PC-3 (cell line): ENCODE data around the gene CHURC1. TPM values are rescaled to one million over a fixed set of nuclear protein-coding genes. Genes with fewer than 3 reads are reported as not detected.

Experiments
- ATAC-seq: fragments of 200-7000 bp; cut with Tn5 transposase; 2 replicates; pipeline ENCODE4 v1.9.1; 2020; ENCODE audit warnings: mild to moderate bottlenecking, moderate library complexity
- BruUV-seq: library from RNA; stranded (reverse); fragments of 400-500 nt; replicated peaks from 2 replicates; lab custom pipeline; 2021; lab: Mats Ljungman, UMichigan
- CTCF ChIA-PET: fragments of 300-600 bp; sonication (Branson Sonifier 250); formaldehyde crosslinking; loops from one replicate; lab custom pipeline; 2022; ENCODE audit warnings: antibody characterized with exemption; lab: Charles Lee
- POLR2A ChIA-PET: fragments of 300-600 bp; sonication (Branson Sonifier 250); formaldehyde crosslinking; loops from one replicate; lab custom pipeline; 2022; ENCODE audit warnings: antibody characterized with exemption; ENCODE audit not compliant: unreplicated experiment; lab: Charles Lee
- DNase-seq: peaks from one replicate; pipeline ENCODE4 v3.0.0-alpha.2; 2015
- H2AFZ ChIP-seq: fragments of 300-600 bp; sonication (generic); 2 replicates; pipeline ENCODE4 v1.6.0; 2016; ENCODE audit warnings: antibody characterized with exemption, low read length
- H3F3A ChIP-seq: fragments of 300-600 bp; sonication (generic); one replicate; pipeline ENCODE4 v1.6.0; 2017; ENCODE audit warnings: antibody characterized with exemption, low read length, control low read depth, mild to moderate bottlenecking; ENCODE audit not compliant: unreplicated experiment
- H3K27ac ChIP-seq: fragments of 300-600 bp; sonication (generic); 2 replicates; pipeline ENCODE4 v1.5.1; 2016; ENCODE audit warnings: mild to moderate bottlenecking, low read length
- H3K27me3 ChIP-seq: fragments of 300-600 bp; sonication (generic); 2 replicates; pipeline ENCODE4 v1.6.1; 2016; ENCODE audit warnings: low read length, mixed read lengths
- H3K36me3 ChIP-seq: fragments of 300-600 bp; sonication (generic); 2 replicates; pipeline ENCODE4 v1.6.1; 2016; ENCODE audit warnings: low read depth, mixed run types, low read length, mixed read lengths
- H3K4me1 ChIP-seq: fragments of 300-600 bp; sonication (generic); 2 replicates; pipeline ENCODE4 v1.5.1; 2016; ENCODE audit warnings: low read length; ENCODE audit not compliant: insufficient read depth
- H3K4me2 ChIP-seq: fragments of 300-600 bp; sonication (generic); 2 replicates; pipeline ENCODE4 v1.6.0; 2016; ENCODE audit warnings: low read length
- H3K4me3 ChIP-seq: fragments of 300-600 bp; sonication (generic); 2 replicates; pipeline ENCODE4 v1.5.1; 2016; ENCODE audit warnings: mild to moderate bottlenecking, low read length, mixed read lengths
- H3K79me2 ChIP-seq: fragments of 300-600 bp; sonication (generic); 2 replicates; pipeline ENCODE4 v1.6.1; 2017; ENCODE audit warnings: low read length, mixed read lengths
- H3K9ac ChIP-seq: fragments of 300-600 bp; sonication (generic); 2 replicates; pipeline ENCODE4 v1.6.0; 2016; ENCODE audit warnings: mild to moderate bottlenecking, low read length
- H3K9me2 ChIP-seq: fragments of 300-600 bp; sonication (generic); replicated peaks from 2 replicates; pipeline ENCODE4 v1.6.1; 2016; ENCODE audit warnings: mixed run types, low read length, mixed read lengths
- H3K9me3 ChIP-seq: fragments of 300-600 bp; sonication (generic); 2 replicates; pipeline ENCODE4 v1.6.1; 2016; ENCODE audit warnings: low read length, mixed read lengths
- H4K20me1 ChIP-seq: fragments of 300-600 bp; sonication (generic); 2 replicates; pipeline ENCODE4 v1.6.1; 2016; ENCODE audit warnings: low read length, mixed read lengths
- CTCF ChIP-seq: fragments of 300-600 bp; sonication (generic); conservative IDR thresholded peaks from 2 replicates; pipeline ENCODE4 v1.5.1; 2017; ENCODE audit warnings: antibody characterized with exemption, low read depth, mild to moderate bottlenecking, low read length
- EZH2 ChIP-seq: fragments of 300-600 bp; sonication (generic); IDR thresholded peaks from one replicate; pipeline ENCODE4 v1.6.1; 2017; ENCODE audit warnings: antibody characterized with exemption, mild to moderate bottlenecking, low read length; ENCODE audit not compliant: unreplicated experiment
- EZH2phosphoT487 ChIP-seq: fragments of 300-600 bp; sonication (generic); IDR thresholded peaks from 2 replicates; pipeline ENCODE4 v1.6.1; 2018; ENCODE audit warnings: mild to moderate bottlenecking, antibody characterized with exemption, low read length, borderline replicate concordance
- intact Hi-C: fragments of 100-400 bp; cut with micrococcal nuclease; formaldehyde crosslinking; loops from 2 replicates; pipeline ENCODE4 v1.9.0; 2023
- total RNA-seq: library from RNA; depleted of rRNA; stranded (reverse); fragments of >200 nt; gene quantifications from 2 replicates; pipeline ENCODE4 v1.2.3, GENCODE V29; 2014

Gene CHURC1
- total RNA-seq, 1 experiment from 2014 or later = 50.3 TPM

- ATAC-seq (no peak), DNase-seq (no peak)
- intact Hi-C loops = no loop called here
- H3F3A ChIP-seq = no peaks in the 10 kb centered on the region
- no TSS peak for BruUV-seq
- no peaks in the 10 kb centered on the region for H3K36me3 ChIP-seq
- no peak overlapping the region for H3K27ac ChIP-seq
- H3K9me3 ChIP-seq = no peaks in the 10 kb centered on the region
- CTCF ChIA-PET = interaction anchor here (0.6 kb wide), 1 partner anchor 132 kb away, joined by 3 read pairs; no protein-coding TSS in a partner anchor
- H3K79me2 ChIP-seq = no peaks in the 10 kb centered on the region
- H4K20me1 ChIP-seq = no peaks in the 10 kb centered on the region
- H3K4me1 ChIP-seq = peaks cover 15% of the 10 kb centered on the region
- no peaks in the 10 kb centered on the region for H3K27me3 ChIP-seq
- H3K4me3 ChIP-seq = no peak overlapping the region
- no peak overlapping the region for H3K9ac ChIP-seq
- no peak overlapping the region for H3K4me2 ChIP-seq
- no peak overlapping the region for H2AFZ ChIP-seq
- POLR2A ChIA-PET = no interaction called here
- H3K9me2 ChIP-seq = no peaks in the 10 kb centered on the region
- TF ChIP-seq CTCF (no peak), EZH2phosphoT487 (no peak), EZH2 (no peak)
These were observed 60.3 kb downstream of the CHURC1 start for GRCh38 chr14:64974563-64974962.

- no peak overlapping the region for H3K27ac ChIP-seq
- no peaks in the 10 kb centered on the region for H3K27me3 ChIP-seq
- no peaks in the 10 kb centered on the region for H4K20me1 ChIP-seq
- no peaks in the 10 kb centered on the region for H3K79me2 ChIP-seq
- no peaks in the 10 kb centered on the region for H3K9me2 ChIP-seq
- BruUV-seq = no TSS peak
- H3K4me1 ChIP-seq = no peaks in the 10 kb centered on the region
- intact Hi-C loops = loop anchor here (10.0 kb wide), 1 partner anchor 175 kb away; no protein-coding TSS in a partner anchor
- no peak overlapping the region for H3K9ac ChIP-seq
- H3K4me2 ChIP-seq = no peak overlapping the region
- no peaks in the 10 kb centered on the region for H3K9me3 ChIP-seq
- no peak overlapping the region for H2AFZ ChIP-seq
- H3K36me3 ChIP-seq = no peaks in the 10 kb centered on the region
- peak; percentile 14 for DNase-seq
- ATAC-seq = peak; percentile 43
- TF ChIP-seq EZH2 = no peak
- no peak for TF ChIP-seq EZH2phosphoT487
- no peak for TF ChIP-seq CTCF
- CTCF ChIA-PET = no interaction called here
- POLR2A ChIA-PET = no interaction called here
- H3F3A ChIP-seq = no peaks in the 10 kb centered on the region
- H3K4me3 ChIP-seq = no peak overlapping the region
These were observed 65.2 kb downstream of the CHURC1 start for GRCh38 chr14:64979336-64980074.
